ENCODE results near the gene KCNK13.
"Not testable (repeated sequence)": the region's sequence is repeated elsewhere in the genome, so short reads cannot be mapped to it uniquely, and the experiment has no call there.

Gene KCNK13

DNA sequence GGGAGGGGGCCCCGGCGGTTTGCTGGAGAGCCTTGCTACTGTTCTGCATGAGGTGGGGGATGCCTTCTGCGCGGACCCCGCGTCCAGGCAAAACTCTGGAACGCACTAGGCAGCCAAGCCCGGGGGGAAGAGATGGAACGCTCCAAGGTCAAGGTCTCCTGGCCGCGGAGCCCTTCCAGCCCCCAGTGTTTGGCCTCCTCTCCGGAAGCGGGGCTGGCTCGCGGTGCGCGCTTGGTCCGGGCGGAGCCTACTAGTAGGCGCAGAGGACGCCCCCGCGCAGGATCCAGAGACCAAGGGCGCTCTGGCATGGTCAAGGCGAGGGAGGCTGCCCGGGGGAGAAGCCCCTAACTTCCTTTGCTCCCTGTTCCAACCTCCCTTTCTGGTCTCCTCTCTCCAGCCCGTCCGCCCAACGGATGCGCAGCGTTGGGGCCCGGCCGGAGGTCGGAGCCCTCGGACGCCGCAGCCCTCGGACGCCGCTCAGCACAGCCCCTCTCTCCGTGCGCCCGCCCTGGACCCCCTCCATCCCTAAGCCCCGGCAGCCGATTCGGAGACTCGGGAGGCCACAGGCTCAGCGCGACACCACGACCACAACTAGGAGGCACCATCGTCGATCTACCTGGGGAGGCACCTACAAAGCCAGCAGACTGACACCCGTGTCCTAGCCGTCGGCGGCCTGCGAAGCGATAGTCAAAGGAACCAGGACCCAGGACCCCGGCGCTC lies 669 bp upstream of the KCNK13 start:
- DNase-seq (ENCODE audit: low read depth): no peak

DNA sequence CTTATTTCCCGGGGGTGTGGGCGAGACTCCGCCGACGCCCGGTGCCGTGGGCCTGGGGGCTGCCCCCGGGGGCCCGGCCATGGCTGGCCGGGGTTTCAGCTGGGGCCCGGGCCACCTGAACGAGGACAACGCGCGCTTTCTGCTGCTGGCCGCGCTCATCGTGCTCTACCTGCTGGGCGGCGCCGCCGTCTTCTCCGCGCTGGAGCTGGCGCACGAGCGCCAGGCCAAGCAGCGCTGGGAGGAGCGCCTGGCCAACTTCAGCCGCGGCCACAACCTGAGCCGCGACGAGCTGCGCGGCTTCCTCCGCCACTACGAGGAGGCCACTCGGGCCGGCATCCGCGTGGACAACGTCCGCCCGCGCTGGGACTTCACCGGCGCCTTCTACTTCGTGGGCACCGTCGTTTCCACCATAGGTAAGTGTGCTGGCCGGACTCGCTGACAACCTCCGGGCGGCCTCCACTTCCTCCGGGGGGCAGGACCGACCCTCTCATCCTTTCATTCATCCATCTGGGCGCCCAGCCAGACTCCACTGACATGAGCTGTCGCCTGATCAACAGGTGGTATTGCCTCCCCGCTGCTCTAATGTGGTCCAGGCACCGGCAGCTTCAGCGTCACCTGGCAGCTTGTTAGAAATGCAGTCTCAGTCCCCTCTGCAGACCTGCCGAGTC lies 467 bp downstream of the KCNK13 start:
- DNase-seq (ENCODE audit: low read depth): no peak

DNA sequence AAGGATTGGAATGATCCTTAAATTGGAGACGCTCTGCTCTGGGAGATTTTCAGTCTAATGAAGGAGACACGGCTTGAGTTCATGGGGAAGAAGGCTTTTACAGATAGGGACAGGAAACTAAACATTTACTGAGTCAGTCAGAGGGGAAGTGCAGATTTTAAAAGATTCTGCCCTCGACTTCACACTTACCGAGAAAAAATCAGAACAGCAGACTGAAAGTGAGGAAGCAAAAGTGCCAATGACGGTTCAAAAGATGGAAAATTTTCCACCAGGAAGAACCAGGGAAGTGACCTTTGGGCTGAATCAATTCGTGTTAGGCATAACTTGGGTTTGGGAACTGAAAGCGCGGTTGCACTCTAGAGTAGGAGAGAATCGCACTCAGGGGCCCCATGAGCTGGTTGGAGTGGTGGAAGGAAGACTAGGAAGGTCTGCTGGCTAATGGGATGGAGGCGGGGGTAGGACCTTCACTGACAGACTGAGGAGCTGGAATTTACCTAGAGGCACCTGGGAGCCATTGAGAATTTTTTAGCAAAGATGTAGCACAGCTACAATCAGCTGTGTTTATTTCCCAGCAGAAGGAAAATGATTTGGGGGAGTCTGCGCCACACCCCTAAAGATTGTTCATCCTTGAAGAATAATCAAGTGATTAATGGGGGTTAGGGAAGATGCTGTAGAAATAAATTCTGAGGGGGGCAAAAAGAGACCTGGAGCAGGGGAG lies 1.2 kb downstream of the KCNK13 start:
- no peak for DNase-seq (ENCODE audit: low read depth)

DNA sequence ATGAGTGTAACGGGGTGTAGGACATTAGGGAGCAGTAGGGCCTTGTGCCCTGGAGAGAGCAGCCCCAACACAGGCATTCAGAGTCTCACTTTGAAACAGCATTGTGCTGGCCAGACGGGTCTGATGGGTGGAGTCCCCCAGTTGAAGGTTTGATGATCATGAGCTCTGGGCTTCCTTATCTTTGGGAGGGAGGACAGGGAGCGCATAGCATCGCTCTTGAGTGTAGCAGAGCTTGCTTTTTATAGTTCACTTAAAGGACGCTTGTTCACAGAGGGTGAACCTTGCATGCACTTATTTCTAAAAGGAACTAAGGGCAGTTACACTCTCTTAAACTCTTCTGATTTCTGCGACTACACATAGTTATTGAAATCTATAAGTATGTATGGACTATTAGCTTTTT lies 10.6 kb downstream of the KCNK13 start:
- no peak for DNase-seq (ENCODE audit: low read depth)

DNA sequence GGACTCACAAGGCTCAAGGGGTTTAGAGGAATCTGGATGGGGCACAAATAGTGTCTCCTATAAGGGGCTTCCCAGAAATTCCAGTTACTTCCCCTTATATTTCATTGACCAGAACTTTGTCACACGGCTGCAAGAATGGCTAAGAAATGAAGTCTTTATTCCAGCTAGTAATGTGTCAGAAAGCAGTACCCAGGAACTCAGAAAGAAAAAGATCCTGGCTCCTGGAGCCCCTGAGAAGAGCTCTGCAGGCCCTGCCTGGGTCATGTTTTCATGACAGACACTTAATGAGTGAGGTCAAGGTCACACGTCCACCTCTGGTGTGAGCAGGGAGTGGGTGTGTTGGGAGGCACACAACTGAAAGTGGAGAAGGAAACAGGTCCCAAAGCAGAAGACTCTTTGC lies 17.8 kb downstream of the KCNK13 start:
- no peak for DNase-seq (ENCODE audit: low read depth)

DNA sequence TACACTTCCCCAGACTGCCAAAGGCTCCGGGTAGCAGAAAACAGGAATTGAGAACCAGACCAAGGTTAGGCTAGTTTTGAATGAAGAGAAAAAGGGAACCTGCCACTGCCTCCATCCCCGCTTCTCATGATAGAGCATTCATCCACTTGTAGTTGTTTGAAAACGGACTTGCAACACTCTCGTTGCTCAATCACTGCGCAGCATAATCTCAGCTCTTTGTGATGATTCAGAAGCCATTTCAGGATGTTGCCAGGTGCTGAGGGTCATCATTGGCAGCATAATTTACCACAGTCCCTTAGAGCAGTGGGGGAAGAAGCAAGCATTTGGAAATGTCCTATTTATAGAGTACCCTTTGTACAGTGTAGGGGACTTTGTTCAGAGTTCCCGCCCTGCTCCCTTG lies 25.6 kb downstream of the KCNK13 start:
- DNase-seq (ENCODE audit: low read depth): no peak

DNA sequence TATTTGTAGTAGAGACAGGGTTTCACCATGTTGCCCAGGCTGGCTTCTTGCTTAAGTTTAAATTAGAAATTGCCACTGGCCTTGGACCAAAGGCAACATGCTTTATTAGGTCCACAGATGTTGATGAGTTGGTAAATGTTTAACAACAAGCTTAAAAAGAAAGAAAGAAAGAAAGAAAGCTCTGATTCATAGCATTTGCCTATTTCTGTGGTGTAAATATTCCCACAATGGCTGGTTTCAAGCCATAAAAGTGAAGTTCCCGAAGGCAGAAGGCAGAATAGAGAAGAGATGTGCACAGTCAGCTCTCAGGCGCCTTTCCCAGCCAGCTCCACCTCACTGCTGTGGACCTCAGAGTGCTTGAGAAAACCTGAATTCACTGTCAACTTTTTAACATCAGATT lies 26.4 kb downstream of the KCNK13 start:
- no peak for DNase-seq (ENCODE audit: low read depth)

DNA sequence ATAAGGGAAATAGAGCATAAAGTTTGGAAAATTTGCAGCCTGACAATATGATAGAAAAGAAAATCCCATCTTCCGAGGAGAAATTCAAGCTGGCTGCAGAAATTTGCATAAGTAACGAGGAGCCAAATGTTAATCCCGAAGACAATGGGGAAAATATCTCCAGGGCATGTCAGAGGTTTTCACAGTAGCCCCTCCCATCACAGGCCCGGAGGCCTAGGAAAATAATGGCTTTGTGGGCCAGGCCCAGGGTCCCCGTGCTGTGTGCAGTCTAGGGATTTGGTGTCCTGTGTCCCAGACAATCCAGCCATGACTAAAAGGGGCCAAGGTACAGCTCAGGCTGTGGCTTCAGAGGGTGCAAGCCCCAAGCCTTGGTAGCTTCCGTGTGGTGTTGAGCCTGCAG lies 27.7 kb downstream of the KCNK13 start:
- not testable (repeated sequence) for DNase-seq (ENCODE audit: low read depth)

DNA sequence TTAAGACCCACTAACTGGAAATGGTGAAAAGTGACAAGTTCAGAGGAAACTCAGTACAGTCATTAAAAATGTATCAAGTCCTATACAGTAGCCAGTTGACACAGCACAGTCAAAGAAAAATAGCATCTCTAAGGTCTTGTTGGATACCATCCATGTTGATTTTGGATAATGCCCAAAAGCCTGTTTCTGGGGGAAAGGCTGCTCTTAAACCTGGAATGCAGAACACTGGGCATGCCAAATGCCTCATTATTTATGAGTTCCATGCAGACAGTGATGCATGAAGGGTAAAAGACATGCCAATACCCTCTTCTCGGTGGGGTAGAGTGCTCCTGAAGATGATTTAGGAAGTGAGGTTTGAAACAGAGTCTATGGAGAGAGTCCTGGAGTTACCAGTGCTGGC lies 29.6 kb downstream of the KCNK13 start:
- DNase-seq (ENCODE audit: low read depth): no peak

DNA sequence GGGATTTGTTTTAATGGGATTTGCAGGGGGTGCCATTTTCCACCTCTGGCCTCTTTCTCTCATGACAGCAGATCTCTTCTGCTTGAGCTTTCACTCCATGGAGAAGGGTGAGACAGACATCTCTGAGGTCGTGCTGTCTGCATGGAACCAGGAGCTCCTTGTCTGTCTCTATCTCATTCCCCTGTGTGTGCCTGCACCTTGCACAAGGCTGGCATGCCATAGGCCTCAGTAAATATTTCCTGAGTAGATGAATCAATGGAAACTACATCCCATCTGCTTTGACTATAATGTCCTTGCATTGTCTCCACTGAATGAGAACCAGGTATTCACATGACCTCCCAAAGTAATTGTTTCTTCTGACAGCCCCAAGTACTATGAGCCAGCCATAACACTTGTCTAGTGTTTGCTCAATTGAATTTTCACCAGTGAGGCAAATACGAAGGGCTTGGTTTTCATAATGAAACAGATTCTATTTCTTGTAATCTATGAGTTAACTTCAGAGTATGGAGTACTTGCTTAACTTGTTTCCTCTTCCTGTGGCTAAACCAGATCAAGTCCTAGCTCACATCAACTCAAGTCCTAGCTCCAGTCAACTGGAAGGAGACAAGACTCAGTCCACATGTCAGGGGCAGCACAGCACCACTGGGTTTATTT lies 32.3 kb downstream of the KCNK13 start:
- no peak for DNase-seq (ENCODE audit: low read depth)

DNA sequence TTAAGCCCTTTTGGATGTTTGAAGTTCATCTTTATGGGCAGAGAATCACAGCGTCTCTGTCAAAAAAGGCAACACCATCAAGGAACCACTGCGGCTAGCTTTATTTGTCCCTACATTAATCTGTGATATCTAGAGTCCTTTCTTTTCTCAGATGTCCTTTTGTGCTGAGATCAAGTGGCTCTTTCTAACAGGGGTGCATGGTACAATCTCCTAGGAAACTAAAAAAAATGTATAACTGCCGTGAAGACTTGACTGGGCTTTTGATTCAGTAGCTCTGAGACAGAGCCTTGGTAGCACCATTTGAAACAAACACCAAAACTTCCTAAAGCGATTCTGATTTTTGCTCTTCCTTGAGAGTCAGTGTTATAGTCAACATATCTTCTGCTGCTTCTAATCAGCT lies 33.3 kb downstream of the KCNK13 start:
- no peak for DNase-seq (ENCODE audit: low read depth)

DNA sequence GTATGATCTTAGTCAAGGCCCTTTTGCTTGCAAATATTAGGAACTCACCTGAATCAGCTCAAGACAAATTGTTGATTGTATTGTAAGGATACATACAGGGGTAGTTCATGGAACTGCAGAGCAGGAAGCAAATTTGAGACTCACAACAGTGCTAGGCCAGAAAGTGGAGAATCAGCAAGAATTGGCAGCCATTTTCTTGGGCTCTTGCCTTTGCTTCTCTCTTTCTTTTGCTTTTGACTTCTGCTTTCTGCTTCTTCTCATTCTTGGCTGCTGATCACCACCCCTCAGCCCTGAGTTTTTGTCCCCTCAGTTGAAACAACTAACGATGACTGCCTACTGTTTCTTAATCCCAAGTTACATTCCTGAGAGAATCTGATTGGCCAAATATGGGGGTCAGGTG lies 34.8 kb downstream of the KCNK13 start:
- DNase-seq (ENCODE audit: low read depth): no peak

DNA sequence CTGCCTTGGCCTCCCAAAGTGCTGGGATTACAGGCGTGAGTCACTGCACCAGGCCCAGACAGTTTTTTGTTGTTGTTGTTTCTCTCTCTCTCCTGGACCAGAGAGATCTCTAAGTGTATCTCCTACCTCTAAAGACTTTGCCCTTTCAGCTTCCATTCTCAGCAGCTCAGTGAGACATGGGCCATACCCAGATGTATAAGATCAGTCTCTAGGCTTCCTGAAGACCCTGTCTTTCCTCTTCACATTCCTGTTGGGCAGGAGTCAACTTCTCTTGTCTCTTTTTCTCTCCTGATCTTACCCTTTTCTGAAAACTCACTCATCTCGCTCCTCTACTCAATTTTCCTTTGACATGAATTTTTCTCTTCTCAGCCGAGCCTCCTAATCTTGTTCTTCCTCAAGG lies 42.0 kb downstream of the KCNK13 start:
- no peak for DNase-seq (ENCODE audit: low read depth)

DNA sequence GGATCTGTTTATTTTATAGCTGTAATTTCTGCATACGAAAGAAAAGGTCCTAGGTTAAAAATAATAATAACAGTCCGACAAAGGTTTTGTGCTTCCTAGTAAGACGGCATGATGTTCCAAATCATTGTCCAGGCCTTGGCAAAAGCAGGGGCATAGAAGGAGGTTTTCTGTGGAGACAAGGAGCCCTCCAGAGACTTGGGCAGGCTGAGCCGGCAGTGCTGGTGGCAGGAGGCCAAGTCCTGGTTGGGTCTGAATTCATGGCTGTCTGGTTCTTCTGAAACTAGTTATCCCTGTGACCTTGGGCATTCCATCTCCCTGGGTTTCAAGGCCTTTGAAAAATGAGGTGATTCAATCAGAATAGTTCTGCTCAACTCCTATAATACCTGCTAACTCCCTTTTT lies 44.0 kb downstream of the KCNK13 start:
- DNase-seq (ENCODE audit: low read depth): no peak

DNA sequence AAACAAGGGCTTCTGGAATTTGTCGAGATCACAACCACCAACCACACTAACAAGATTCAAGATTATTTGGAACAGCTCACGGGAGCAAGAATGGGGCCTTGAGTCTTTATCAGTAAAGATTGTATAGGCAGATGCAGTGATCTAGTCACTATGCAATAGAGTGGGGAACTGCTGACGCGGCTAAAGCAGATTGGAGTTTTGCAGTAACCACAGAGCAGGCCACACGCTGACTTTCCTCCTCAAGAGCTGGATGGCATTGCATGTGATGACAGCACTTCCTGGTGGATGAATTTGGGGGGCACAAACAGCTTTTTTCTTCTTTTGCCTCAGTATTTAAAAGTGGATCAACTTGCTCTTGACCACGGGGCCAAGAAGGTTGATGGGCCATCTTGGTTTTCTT lies 46.0 kb downstream of the KCNK13 start:
- no peak for DNase-seq (ENCODE audit: low read depth)

DNA sequence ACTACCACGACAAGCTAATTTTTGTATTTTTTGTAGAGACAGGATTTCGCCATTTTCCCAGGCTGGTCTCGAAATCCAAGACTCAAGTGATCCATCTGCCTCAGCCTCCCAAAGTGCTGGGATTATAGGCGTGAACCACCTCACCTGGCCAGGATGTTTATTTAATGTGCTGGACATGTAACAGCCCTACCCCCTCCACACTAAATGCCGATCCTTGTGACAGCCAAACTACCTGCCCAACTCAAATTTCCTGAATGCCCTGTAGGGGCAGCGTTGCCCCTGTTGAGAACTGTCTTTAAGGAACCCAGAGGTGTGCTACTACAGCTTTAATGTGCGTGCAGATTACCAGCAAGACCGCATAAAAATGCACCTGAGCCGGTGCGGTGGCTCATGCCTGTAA lies 48.1 kb downstream of the KCNK13 start:
- DNase-seq (ENCODE audit: low read depth): no peak

DNA sequence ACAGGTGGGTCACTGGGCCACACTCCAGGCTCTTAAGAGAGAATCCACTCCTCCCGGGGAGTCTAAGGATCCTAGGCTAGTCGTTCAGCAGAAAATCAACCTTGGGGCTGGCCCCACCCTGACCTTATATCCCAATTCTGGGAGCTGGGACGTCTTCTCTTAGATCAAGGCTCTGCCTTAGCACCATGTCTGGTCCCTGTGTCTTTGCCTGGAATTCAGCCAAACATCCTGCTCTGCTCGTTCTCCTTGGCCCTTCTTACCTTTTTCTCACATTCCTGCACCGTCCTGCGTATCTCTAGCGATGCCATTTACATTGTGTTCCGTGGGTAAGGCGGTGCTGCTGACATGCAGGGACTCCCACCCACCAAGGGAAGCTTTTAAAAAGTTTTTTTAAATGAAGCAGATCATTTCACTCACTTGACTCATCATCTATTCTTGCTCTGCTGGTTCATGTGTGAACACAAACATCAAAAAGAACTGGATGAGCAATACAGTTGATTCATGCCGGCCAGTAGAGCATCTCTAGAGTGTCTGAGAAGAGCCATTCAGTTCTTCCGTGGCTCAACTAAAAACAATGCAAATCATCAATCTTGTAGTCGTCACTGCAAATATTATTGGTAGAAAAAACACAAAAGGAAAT lies 50.2 kb downstream of the KCNK13 start:
- DNase-seq (ENCODE audit: low read depth): no peak

DNA sequence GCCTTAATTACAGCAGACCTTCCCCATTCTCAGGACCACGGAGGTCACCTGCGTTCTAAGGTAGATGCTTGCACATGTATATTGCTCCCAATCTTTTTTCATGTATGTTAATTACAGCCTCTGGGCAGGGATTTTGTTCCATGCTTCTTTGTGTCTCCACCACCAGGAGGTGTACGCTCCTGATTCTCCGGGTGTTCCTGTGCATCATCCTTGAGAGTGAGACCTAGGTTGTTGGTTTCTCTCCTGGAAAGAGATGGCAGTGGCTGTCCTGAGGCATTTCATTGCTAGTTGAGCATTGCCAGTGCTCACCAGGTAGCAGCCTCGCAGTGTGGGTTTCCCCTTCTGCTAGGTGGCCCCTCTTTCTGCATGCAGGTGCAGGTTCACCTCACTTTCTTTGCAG lies 52.8 kb downstream of the KCNK13 start:
- no peak for DNase-seq (ENCODE audit: low read depth)

DNA sequence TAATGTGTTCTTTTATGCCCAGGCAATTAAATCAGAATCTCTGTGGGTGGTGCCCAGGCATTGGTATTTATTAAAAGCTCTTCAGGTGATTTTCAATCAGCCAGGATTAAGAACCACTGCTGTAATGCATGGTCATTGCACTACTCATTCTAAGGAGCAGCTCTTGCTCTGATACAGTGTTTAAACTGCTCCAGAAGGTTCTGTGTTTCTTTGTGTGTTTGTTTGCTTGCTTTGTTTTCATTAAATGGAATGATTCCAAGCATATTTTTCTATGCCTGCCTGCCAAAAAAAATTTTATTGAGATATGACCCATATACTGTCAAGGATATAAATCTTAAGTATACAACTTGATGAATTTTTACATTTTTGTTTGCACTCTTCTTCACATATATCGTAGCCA lies 54.0 kb downstream of the KCNK13 start:
- no peak for DNase-seq (ENCODE audit: low read depth)

DNA sequence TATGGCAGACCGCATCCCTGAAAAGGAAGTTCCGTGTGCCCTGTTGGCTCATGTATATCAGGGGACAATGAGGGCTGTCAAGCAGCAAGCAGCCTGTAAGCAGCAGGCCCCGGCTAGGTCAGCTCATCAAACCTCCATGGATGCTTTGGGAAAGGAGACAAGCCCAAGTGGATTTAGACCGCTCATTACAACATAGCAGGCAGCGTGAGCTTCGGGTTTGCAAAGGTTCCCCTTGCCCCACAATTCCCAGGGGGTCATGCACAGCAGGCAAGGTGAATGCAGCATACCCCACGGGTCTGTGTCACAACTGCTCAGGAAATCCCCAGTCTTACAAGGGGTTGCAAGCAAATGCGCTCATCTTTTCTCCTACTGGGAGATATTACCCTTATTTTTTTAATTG lies 54.6 kb downstream of the KCNK13 start:
- no peak for DNase-seq (ENCODE audit: low read depth)

DNA sequence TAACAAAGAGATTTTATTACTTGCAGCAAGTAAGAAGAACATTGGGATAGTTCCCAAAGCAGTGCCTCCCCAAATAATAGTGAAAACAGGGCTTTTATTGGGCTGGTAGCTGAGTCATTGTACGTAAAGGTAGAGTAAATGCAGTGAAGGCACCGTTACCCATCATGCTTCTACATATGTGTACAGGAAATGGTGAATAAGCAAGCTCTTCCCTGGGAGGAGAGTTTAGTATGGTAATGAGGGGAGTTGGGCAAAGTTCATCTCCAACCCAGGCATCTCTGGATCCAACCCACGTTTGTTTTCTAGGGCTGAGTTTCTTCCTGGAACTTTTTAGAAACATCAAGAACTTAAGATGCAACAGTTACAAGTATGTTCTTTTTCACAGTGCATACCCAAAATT lies 56.2 kb downstream of the KCNK13 start:
- DNase-seq (ENCODE audit: low read depth): no peak

DNA sequence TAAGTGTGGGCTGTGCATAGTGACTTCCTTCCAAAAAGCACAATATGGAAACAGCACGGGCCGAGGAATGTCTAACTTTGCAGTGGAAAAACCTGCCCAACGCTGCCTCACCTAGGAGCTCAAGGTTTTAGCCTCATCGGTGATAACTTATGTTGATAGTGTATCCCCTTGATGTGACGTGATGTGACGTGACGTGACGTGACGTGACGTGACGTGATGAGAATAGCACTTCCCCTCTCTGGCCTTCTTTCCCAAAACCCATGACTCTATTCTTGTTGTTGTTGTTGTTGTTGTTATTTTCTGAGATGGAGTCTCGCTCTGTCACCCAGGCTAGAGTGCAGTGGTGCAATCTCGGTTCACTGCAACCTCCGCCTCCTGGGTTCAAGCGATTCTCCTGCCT lies 64.5 kb downstream of the KCNK13 start:
- no peak for DNase-seq (ENCODE audit: low read depth)
